Measurements from ENCODE around the gene ASTN1.

ASTN1 gene

GRCh38 chr1:177001556-177001955, 163.0 kb downstream of the ASTN1 start:
- no peak for DNase-seq
- intact Hi-C loops (cut with DNase I; ENCODE audit: low total_unique reads) = no loop called here
- no peaks in the 10 kb centered on the region for H3K9me3 ChIP-seq
- no peaks in the 10 kb centered on the region for H3K36me3 ChIP-seq
- TF ChIP-seq CTCF (IDR thresholded peaks at IDR 0.05) = no peak
- H3K27ac ChIP-seq = no peak overlapping the region
- H3K4me1 ChIP-seq = no peaks in the 10 kb centered on the region
- no peak overlapping the region for H3K4me3 ChIP-seq
- no peaks in the 10 kb centered on the region for H3K27me3 ChIP-seq

- Histone ChIP-seq H3K4me1 (no peaks in the 10 kb centered on the region), H3K27ac (no peak overlapping the region), H3K27me3 (no peaks in the 10 kb centered on the region), H3K36me3 (no peaks in the 10 kb centered on the region), H3K4me3 (no peak overlapping the region), H3K9me3 (no peaks in the 10 kb centered on the region)
- no peak for DNase-seq
- TF ChIP-seq CTCF (IDR thresholded peaks at IDR 0.05) = no peak
- intact Hi-C loops (cut with DNase I; ENCODE audit: low total_unique reads) = no loop called here
Observed at GRCh38 chr1:176998183-176998795, 166.2 kb downstream of the ASTN1 start.

GRCh38 chr1:176996456-176997090, 167.9 kb downstream of the ASTN1 start:
- intact Hi-C loops (cut with DNase I; ENCODE audit: low total_unique reads) = no loop called here
- H3K4me1 ChIP-seq = no peaks in the 10 kb centered on the region
- no peaks in the 10 kb centered on the region for H3K9me3 ChIP-seq
- no peak overlapping the region for H3K4me3 ChIP-seq
- DNase-seq = no peak
- no peak overlapping the region for H3K27ac ChIP-seq
- no peaks in the 10 kb centered on the region for H3K27me3 ChIP-seq
- no peaks in the 10 kb centered on the region for H3K36me3 ChIP-seq
- TF ChIP-seq CTCF (IDR thresholded peaks at IDR 0.05) = no peak

GRCh38 chr1:176994931-176995596, 169.4 kb downstream of the ASTN1 start:
- no peaks in the 10 kb centered on the region for H3K9me3 ChIP-seq
- no peak for TF ChIP-seq CTCF (IDR thresholded peaks at IDR 0.05)
- no peak for DNase-seq
- no peak overlapping the region for H3K4me3 ChIP-seq
- no peaks in the 10 kb centered on the region for H3K27me3 ChIP-seq
- H3K4me1 ChIP-seq = no peaks in the 10 kb centered on the region
- H3K27ac ChIP-seq = no peak overlapping the region
- intact Hi-C loops (cut with DNase I; ENCODE audit: low total_unique reads) = no loop called here
- no peaks in the 10 kb centered on the region for H3K36me3 ChIP-seq

GRCh38 chr1:176993587-176993986, 170.9 kb downstream of the ASTN1 start:
- no peaks in the 10 kb centered on the region for H3K4me1 ChIP-seq
- H3K27me3 ChIP-seq = no peaks in the 10 kb centered on the region
- TF ChIP-seq CTCF (IDR thresholded peaks at IDR 0.05) = no peak
- intact Hi-C loops (cut with DNase I; ENCODE audit: low total_unique reads) = no loop called here
- no peak overlapping the region for H3K4me3 ChIP-seq
- no peaks in the 10 kb centered on the region for H3K36me3 ChIP-seq
- no peaks in the 10 kb centered on the region for H3K9me3 ChIP-seq
- no peak for DNase-seq
- no peak overlapping the region for H3K27ac ChIP-seq
